HG03460 (cell line): Measurements from ENCODE around the gene CYTIP.

ENCODE experiments used
- ATAC-seq: cut with Tn5 transposase; IDR thresholded peaks from one replicate; pipeline ENCODE4 v1.9.1; 2021; ENCODE audit not compliant: unreplicated experiment

Gene CYTIP

DNA sequence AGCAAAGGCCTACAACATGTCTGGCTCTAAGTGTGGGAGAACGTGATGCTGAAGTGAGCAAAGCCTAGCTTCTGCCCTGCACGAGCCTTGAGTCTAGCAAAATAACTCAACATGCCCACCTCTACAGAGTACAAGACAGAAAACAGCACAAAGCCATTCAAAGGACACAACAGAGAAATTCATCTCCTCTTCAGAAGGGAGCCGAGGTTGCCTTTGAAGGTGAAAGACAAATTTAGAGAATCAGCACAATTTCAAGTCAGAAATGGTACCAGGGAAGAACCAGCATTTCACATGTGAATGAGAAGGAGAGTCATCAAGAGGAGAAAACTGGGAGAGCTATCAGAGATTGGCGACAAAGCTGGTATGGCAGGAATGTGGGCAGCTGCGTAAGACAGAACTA, 21.7 kb upstream of the CYTIP start:
- ATAC-seq: no peak

DNA sequence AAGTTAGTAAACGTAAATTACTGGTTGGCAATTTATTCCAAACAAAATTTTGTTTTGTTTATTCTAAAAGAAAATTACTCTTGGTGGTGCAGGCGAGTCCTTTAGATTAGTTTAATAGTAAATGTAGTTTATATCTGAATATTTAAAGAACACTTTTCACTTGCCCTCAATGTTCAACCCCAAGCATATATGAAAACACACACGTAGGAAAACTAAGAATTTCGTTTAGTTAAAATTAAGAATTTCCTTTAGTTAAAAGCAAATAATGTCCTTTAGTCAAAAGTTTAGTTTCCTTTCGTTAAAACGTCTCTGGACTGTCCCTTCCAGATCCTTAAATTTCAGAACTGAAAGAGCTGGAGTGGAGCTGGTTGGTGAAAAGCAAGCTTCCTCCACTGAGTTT, 19.1 kb upstream of the CYTIP start:
- ATAC-seq: no peak

GRCh38 chr2:157460897-157461296, 17.0 kb upstream of the CYTIP start:
- no peak for ATAC-seq

DNA sequence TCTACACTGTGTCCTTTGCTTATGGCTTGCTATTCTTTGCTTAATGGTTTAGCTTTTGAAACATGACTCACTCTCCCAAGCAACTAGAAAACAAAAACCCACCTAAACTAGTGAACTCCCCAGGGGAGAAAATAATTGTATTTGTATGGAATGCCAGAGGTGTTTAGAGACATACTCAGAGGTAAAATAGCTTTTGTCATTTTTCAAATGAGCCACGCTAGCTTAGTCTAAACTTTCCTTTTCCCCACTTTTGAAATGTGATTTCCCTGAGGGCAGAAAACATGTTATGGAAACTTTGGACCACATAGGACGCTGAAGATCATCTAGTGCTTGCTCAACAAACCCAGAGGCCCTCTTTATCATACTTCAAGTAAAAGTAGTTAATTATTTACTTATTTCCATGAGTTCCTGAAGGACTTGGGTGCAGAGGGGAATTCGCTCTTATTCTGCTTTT, 16.5 kb upstream of the CYTIP start:
- no peak for ATAC-seq

DNA sequence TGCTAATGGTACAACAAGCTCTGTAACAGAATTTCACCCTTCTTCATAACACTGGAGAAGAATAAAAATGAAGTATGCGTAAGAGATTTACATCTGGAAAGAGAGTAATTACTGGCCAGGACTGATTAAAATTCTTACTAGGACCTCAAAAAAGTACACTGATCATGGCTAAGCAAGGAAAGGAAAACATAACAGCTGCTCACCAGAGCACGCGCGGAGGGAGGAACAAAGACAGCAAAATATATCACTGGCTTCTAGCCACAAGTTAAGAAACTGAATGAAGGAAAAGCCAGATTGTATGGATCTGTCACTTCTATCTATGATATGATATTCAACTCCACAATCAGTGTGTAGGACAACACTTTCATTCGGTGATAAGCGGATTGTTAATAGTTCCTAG, 15.6 kb upstream of the CYTIP start:
- no peak for ATAC-seq

- no peak for ATAC-seq
These were observed 3.9 kb upstream of the CYTIP start for GRCh38 chr2:157447741-157448140.

DNA sequence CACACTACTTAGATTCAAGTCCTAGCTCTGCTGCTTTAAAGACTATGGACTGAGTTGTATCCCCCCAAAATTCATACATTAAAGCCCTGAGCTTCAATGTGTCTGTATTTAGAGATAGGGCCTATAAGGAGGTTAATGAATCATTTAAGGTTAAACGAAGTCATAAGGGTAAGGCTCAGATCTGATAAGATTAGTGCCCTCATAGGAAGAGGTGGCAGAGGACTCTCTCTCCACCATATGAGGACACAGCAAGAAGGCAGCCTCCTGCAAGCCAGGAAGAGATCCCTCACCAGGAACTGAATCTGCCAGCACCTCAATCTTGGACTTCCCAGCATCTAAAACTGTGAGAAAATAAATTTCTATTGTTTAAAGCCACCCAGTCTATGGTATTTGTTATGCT, 3.1 kb upstream of the CYTIP start:
- no peak for ATAC-seq

GRCh38 chr2:157444641-157445040, 752 bp upstream of the CYTIP start:
- ATAC-seq: peak; percentile 20

GRCh38 chr2:157443090-157443489, 799 bp downstream of the CYTIP start:
- ATAC-seq: no peak

DNA sequence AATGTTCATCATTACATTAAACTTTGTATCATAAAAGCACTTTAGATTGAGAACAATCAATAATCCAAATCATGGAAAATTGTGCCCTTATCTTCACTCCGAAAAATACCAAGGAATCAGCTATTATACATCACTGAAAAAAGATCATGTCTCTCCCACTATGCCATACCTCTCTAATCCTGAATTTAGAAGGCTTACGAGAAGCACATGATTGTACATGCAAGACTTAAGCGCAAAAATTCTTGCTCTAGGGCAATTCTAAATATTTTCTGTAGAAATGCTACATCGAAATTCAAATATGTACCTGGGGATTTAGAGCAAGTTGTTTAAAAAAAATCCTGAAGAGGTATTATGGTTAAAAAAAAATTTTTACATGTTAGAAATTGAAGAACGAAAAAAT, 1.3 kb downstream of the CYTIP start:
- no peak for ATAC-seq

- no peak for ATAC-seq
These were observed 1.7 kb downstream of the CYTIP start for GRCh38 chr2:157442191-157442590.

DNA sequence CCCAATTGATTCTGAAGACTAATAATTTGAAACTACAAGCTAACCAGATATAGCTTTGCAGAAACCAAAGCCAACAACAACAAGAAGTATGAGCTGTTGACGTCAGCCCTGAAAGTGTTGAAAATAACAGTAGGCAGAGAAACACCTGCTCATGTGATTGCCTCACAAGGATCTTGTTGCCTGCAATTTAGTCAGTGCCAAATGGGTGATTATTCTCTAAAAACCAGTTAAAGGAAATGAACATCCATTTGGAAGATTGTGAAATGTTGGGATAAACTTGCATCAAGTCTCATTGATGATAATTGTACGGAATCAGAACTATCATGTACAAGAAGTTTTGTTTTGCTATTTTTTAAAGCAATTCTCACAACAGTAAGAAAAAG, 2.8 kb downstream of the CYTIP start:
- peak; percentile 40 for ATAC-seq

GRCh38 chr2:157440404-157441071, 3.4 kb downstream of the CYTIP start:
- ATAC-seq: no peak

- ATAC-seq: peak; percentile 40
These were observed 4.1 kb downstream of the CYTIP start for GRCh38 chr2:157439824-157440186.

GRCh38 chr2:157438863-157439823, 4.7 kb downstream of the CYTIP start:
- ATAC-seq: peak; percentile 22

DNA sequence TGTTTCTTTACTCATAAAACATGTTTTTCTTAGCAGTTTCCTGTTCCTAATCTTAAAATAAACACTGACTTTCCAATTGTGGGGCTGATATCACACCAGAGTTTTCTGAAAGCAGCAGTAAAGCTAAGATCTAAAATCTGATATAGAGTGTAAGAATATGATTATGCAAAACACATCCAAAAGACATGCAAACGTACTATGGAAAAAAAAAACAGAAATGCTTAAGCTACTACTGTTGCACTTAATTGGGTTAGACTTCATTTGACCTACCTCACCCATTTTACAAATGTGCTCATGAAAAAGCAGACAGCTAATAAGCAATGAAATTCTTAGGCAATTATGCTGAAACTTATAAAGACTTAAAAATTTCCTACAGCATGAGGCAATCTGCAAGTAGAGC, 10.5 kb downstream of the CYTIP start:
- ATAC-seq: no peak

DNA sequence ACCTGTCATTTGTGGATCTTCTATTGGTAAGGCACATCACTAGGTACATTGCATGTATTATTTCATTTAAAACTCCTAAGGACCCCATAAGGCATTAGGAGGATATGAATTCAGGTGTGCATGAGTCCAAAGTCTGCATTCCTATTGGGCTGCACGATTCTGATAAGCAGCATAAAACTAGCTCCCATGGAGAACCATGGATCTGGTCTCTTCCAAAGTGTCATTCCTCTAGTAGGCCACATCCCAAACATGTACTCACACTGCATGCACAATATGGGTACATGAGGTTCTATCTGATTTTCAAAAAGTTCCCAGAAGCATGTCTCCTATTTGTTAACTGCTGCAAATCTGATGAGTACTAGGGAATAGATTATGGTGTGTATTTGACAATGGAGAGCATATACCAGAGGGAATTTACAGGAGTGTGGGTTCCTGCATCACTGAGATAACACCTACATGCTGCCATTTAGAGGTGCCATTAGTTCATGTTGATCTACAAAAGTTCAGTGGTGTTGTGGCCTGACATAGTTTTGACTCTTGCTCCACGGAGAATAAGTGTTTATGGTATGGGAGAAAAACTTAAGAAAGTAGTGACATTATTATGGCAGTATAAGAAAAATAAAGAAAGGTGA, 11.3 kb downstream of the CYTIP start:
- no peak for ATAC-seq

GRCh38 chr2:157431176-157431575, 12.7 kb downstream of the CYTIP start:
- no peak for ATAC-seq

- ATAC-seq: no peak
These were observed 15.3 kb downstream of the CYTIP start for GRCh38 chr2:157428500-157429175.

- ATAC-seq: no peak
These were observed 16.0 kb downstream of the CYTIP start for GRCh38 chr2:157427922-157428303.
